NCI-H2196 (cell line): ENCODE data around the gene PFN2.
"Not testable (repeated sequence)": the region's sequence is repeated elsewhere in the genome, so short reads cannot be mapped to it uniquely, and the experiment has no call there.

Experiments
- DNase-seq: peaks from one replicate; lab custom pipeline; 2025; ENCODE audit not compliant: unreplicated experiment; lab: John Stamatoyannopoulos, UW

The PFN2 gene

GRCh38 chr3:149969110-149969939 lies 1.4 kb downstream of the PFN2 start:
- DNase-seq: peak; percentile 55

- DNase-seq: no peak
Observed at GRCh38 chr3:149968216-149968615, 2.5 kb downstream of the PFN2 start.

GRCh38 chr3:149967086-149967685 lies 3.5 kb downstream of the PFN2 start:
- DNase-seq: peak; percentile 80

DNA sequence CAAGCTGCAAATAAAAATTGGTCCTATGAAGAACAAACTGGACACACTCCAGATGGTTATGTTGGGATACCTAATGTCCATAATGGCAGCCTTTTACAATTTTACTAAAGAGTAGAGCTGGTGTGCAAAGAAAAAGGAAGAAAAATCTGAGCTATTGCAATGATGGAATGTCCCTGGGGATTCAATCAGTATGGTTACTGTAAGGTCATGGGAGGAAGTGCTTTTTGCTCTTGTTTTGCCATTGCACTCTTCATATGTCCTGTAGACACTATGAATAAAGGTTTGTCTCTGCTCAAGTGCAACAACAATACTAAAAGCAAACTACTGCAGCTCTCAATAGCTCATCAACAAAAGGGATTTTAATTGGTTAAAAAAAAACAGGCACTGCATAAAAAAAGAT lies 5.4 kb downstream of the PFN2 start:
- no peak for DNase-seq

GRCh38 chr3:149964291-149964690 lies 6.4 kb downstream of the PFN2 start:
- no peak for DNase-seq

DNA sequence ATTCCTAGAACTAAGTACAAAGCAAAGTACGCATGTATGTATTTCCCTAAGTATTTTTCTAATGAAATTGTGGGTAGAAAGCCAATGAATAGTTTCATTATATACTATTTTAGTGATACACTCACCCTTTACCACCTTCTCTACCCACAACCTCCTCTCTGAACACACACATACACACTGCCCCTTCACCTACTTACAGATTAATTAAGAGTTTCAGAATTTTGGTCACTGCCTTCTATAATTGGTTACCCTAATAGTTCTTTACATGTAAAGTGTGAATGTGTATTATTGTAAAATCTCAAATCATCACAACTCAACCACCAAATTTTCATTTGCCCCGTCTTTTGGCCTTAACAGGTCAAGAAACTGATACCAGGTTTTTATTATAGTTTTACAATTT lies 7.2 kb downstream of the PFN2 start:
- DNase-seq: no peak

GRCh38 chr3:149959443-149959842 lies 11.3 kb downstream of the PFN2 start:
- DNase-seq: no peak

DNA sequence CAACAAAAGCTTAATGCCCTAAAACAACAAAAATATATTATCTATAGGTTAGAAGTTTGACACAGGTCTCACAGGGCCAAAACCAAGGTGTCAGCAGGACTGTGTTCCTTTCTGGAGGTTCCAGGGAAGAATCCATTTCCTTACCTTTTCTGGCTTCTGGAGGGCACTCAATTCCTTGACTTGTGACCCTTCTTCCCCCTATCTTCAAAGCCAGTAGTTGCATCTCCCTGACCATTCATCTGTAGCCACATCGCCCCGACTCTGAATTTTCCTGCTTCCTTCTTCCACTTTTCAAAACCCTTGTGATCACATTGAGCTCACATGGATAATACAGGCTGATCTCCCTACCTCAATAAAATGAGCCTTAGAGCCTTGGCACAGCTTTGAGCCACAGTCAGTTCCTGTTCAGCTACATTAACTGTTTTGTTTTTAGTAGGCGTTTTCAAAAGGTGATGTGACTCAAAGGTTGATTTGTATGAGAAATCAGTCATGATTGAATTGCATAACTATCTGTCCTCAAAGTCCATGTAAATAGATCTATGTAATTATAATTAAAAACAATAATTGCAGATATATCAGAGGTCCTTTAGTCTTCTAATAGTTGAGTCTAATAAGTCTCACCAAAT lies 12.4 kb downstream of the PFN2 start:
- no peak for DNase-seq

- no peak for DNase-seq
Observed at GRCh38 chr3:149957361-149958125, 13.2 kb downstream of the PFN2 start.

- no peak for DNase-seq
Observed at GRCh38 chr3:149955449-149955848, 15.2 kb downstream of the PFN2 start.

- no peak for DNase-seq
Observed at GRCh38 chr3:149954812-149955211, 15.9 kb downstream of the PFN2 start.

DNA sequence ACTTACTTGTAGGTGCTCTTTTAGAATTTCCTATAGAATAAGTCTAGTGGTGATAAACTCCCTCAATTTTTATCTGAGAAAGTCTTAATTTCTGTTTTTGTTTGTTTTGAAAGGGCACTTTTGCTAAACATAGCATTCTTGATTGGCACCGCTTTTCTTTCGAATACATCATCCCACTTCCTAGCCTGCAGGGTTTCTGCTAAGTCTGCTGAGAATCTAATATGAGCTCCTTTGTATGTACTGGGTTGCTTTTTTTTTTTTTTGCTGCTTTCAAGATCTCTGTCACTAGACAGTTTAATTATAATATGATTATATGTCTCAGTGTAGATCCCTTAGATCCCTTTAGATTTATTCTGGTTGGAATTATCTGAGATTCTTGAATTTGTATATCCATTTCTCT lies 21.5 kb downstream of the PFN2 start:
- no peak for DNase-seq

DNA sequence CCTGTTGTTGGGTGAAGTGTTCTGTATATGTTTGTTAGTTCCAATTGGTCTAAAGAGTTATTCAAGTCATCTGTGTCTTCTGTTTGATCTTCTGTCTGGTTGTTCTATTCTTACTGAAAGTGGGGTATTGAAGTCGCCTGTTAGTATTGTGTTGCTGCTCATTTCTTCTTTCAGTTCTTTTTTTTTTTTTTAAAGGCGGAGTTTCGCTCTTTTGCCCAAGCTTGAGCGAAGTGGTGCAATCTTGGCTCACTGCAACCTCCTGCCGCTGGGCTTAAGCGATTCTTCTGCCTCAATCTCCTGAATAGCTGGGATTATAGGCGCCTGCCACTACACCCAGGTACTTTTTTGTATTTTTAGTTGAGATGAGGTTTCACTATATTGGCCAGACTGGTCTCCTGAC lies 23.5 kb downstream of the PFN2 start:
- no peak for DNase-seq

DNA sequence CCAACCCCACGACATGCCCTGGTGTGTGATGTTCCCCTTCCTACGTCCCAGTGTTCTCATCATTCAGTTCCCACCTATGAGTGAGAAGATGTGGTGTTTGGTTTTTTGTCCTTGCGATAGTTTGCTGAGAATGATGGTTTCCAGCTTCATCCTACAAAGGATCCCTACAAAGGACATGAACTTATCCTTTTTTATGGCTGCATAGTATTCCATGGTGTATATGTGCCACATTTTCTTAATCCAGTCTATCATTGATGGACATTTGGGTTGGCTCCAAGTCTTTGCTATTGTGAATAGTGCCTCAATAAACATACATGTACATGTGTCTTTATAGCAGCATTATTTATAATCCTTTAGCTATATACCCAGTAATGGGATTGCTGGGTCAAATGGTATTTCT lies 26.7 kb downstream of the PFN2 start:
- DNase-seq: not testable (repeated sequence)

DNA sequence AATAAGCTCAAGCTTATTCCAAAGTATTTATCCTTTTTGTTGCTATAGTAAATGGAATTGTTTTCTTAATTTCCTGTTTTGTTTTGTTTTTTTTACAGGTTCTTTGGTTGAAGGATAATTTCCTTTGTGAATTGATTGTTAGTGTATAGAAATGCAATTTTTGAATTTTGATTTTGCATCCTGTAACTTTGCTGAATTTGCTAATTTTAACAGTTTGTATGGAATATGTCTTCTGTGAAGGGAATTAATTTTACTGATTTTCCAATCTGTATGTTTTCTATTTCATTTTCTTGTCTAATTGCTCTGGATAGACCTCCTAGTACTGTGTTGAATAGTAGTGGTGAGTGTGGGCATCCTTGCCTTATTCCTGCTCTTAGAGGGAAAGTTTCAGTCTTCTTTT lies 28.3 kb downstream of the PFN2 start:
- no peak for DNase-seq

- no peak for DNase-seq
Observed at GRCh38 chr3:149941946-149942345, 28.7 kb downstream of the PFN2 start.

GRCh38 chr3:149941186-149941585 lies 29.5 kb downstream of the PFN2 start:
- no peak for DNase-seq

DNA sequence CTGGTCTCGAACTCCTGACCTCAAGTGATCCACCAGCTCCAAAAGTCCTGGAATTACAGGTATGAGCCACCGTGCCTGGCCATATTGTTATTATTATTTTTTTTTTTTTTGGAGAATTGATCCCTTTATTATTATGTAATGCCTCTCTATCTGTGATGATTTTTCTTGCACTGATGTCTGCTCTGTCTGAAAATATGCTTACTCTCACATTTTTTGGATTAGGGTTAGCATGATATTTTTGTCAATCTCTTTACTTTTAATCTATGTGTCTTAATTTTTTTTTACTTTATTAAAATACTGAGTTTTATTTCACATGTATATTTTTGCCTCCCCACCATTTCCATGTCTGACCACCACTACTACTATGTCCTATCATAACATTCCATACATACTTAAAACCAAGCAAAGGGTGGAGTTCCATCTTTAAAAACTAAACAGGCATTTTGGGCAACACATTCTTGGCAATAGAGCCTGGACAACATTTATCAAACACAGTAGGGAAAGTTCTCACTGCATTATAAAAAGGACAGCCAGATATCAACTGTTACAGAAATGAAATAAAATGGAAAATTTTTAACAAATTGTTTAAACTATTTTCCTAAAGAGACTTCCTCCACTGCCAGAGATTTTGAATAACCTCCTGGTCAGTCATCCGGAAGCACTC lies 32.2 kb downstream of the PFN2 start:
- DNase-seq: not testable (repeated sequence)

- DNase-seq: peak; percentile 40
Observed at GRCh38 chr3:149936812-149937230, 33.9 kb downstream of the PFN2 start.

- no peak for DNase-seq
Observed at GRCh38 chr3:149934524-149934923, 36.2 kb downstream of the PFN2 start.

DNA sequence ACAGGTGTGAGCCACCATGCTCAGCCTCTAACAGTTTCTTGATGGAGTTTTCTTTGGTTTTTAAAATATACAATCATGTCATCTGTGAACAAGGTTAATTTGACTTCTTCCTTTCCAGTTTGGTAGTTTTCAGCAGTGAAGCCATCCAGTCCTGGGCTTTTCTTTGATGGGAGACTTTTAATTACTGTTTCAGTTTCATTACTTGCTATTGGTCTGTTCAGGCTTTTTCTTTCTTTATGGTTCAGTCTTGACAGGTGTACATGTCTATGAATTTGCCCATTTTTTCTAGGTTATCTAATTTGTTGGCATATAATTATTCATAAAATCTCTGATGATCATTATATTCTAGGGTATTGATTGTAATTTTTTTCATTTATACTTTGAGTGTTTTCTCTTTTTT lies 36.8 kb downstream of the PFN2 start:
- DNase-seq: no peak
